ENCODE results near the gene TAF1C.

The TAF1C gene

DNA sequence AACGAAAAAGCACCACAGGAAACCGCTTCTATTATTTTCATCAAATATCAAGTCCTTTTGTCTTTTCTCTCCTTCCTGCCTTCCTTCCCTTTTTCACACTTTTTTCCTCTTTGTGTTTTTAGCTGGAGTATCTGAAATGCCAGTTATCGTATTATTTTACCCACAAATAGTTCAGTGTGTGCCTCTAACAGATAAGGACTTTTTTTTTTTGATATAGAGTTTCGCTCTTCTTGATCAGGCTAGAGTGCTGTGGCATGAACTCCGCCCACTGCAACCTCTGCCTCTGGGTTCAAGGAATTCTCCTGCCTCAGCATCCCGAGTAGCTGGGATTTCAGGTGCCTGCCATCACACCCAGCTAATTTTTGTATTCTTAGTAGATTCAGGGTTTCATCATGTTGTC lies 31.1 kb downstream of the TAF1C start:
- FAIRE-seq: no peak

DNA sequence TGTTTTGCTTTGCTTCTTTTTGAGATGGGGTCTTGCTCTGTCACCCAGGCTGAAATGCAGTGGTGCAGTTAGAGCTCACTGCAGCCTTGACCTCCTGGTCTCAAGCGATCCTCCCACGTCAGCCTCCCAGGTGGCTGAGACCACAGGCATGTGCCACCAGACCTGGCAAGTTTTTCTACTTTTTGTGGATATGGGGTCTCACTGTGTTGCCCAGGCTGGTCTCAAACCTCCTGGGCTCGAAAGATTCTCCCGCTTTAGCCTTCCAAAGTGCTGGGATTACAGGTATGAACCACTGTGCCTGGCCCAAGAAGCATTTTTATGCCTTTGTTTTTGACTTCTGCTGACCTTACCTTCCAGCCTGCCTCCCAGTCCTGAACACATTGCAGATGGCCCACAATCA lies 31.6 kb downstream of the TAF1C start:
- FAIRE-seq: no peak

DNA sequence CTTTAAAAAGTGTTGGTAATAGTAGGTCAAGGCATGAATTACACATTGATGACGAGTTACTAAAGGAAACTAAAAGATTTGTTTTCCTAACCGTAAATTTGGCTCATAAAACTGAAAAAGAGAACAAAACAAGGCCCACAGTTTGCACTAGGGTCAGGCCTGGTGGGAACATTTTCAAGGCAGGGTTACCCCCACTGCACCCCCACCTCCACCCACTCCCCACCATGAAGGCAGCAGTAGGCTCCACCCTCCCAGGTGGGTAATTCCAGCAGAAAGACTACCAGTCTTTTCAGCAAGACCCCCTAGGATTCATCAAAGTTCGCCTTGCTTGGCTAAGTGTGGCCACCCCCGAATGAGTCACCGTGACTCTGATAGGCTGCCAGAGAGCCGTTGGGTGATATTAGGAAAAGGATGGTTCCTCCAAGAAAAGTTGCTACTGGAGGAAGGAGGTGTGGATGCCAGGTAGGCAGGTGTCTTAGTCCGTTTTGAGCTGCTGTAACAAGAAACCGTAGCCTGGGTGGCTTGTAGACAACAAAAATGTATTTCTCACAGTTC lies 33.1 kb downstream of the TAF1C start:
- FAIRE-seq: no peak

DNA sequence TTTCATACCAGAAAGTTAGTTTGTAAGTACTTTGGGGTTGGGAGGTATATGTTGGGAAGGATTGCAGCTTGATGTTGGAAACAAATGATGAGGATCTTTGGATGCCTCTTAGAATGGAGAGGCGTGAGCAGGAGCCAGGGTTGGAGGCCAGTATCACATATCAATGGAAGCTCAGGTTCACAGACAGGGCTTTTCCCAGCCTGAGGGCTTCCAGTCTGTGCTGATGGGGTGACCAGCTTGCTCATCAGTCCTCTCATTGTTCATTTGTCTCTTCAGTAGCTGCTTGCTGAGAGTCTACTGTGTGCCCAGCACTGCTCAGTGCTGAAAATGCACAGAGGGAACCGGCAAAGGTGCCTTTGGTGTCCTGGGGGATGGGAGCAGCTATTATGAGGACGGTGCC lies 35.9 kb downstream of the TAF1C start:
- no peak for FAIRE-seq

DNA sequence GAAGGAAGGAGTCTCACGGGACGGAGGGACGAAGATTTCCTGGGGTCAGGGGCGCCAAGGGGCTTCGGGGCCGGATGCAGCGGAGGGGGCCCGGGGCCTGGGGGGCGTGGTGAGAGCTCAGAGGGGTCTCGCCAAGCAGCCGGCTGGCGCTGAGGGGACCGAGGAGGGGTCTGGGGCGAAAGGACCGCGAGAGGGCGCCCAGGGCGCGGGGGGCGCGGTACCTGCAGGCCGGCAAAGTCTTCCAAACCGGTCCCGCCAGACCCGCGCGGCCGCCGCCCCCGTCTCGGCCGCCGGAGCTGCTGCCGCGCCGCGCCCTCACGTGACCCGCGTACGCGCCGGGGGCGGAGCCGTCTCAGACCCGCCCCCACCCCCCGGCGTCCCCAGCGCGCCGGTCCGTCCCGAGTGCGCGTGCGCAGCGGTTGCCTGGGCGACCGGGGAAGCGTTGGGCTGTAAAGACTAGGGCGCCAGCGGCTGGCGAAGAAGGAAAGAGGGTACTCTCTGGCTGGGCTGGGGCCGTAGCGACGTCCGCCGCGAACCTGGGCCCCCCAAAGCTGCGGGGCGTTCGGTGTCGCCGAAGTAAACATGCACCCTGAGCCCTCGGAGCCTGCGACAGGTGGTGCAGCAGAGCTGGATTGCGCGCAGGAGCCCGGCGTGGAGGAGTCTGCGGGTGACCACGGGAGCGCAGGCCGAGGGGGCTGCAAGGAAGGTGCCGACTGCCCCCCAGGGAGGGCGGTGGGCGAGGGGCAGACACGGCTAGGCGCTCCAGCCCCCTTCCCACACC lies 41.8 kb downstream of the TAF1C start, which contains the start of the genes DNAAF1 and HSDL1:
Gene DNAAF1 (plus strand): TSS at position 450 of the 781 bp plus-strand sequence. CDS start 133 bp downstream, at position 583.
Gene HSDL1 (minus strand): TSS at position 319 of the 781 bp plus-strand sequence. CDS start 13,856 bp downstream, outside the sequence.
- FAIRE-seq: no peak

DNA sequence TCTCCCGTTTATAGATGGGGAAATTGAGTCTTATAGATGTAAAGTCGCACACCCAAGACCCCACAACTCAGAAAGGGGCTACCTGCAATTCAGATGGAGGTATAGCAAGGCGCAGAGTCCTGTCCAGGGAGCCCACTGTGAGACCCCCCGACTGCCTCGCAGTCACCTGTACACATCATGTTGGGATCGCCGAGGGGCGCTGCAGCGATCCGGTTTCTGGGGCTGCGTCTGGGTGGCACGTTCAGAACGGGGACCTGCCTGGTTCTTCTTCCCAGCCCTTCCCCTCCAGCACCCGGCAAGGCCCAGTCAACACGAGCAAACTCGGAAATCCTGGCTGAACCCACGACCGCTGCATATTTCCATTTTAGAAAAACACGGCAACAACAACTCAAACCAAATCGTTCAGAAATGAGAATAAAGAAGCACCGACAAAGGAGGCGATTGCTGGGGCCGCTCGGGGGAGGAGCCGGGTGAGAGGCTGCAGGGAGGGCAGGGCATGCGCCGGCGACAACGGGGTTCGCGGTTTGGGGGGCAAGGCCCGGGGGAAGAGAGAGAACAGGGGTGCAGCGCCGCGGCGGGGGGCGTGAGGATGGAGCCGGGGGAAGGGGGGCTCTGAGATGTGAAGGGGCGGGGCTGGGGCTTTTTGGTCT lies 42.5 kb downstream of the TAF1C start:
- FAIRE-seq: no peak

DNA sequence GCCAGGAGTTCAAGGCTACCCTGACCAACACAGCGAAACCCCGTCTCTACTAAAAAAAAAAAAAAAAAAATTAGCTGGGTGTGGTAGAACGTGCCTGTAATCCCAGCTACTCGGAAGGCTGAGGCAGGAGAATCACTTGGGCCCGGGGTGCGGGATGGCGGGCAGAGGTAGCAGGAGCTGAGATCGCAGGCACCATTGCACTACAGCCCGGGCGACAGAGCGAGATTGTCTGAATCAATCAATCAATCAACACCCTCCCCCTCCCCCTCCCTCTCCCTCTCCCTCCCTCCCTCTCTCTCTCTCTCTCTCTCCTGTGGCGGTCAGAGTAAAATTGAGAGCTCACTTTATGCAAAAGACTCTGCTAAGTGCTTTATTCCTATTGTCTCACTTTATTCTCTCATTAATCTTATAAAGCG lies 43.1 kb downstream of the TAF1C start:
- no peak for FAIRE-seq

DNA sequence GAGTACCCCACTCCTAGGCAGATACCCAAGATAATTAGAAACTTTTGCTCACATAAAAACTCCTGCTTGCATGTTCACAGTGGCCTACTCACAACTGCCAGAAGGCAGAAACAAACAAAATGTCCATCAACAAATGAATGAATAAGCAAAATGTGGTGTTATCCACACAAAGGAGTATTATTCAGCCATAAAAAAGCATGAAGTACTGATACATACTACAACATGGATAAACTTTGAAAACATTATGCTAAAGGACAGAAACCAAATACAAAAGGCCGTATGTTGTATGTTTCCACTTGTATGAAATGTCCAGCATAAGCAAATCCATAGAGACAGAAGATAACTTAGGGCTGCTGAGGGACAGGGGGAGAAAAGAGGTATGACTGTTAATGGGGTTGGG lies 43.8 kb downstream of the TAF1C start:
- FAIRE-seq: no peak

DNA sequence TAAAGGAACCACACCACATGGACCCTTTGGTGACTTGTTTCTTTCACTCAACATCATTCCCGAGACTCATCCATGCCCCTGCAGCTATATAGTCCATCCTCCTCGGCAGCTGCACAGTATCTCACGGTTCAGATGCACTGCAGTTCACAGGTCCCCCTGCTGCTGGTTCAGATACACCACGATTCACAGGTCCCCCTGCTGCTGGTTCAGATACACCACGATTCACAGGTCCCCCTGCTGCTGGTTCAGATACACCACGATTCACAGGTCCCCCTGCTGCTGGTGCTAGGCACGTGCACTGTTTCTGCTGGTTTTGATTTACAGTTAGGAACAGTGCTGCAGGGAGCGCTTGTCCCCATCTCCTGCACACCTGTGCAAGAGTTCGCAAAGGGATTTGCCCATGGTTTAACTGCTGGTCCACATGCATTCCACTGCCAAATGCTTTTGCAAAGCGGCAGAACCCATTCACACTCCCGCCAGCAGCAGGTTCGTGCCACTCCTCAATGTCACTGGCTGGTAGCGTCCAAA lies 45.6 kb downstream of the TAF1C start:
- FAIRE-seq: no peak

DNA sequence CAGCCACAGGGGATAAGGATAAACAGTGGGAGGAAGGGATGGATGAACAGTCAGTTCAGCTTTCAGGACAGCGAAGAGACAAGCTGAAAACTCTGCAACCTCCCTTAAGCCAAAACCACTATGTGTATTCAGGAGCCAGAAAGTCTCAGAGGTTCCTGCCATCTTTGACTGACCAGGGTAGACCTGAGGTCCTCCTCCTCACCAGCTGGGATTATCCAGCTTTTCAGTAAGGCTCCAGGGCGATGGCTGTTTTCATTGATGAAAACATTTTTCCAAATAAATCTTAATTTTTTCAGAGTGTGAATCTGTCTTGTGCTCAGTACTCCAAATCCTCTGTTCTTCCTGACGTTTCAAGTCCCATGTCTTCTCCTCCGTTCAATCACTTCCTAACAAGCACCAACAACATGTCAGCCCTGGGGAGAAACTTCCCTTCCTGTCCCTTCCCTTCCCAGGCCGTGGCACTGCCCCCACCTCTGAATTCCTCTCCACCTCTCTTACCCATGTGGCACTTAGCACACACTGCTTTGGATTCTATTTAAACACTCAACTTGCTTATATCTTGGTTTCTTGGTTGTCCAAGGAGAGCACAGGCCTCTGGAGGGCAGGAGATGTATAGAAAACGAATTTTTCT lies 47.1 kb downstream of the TAF1C start:
- no peak for FAIRE-seq

DNA sequence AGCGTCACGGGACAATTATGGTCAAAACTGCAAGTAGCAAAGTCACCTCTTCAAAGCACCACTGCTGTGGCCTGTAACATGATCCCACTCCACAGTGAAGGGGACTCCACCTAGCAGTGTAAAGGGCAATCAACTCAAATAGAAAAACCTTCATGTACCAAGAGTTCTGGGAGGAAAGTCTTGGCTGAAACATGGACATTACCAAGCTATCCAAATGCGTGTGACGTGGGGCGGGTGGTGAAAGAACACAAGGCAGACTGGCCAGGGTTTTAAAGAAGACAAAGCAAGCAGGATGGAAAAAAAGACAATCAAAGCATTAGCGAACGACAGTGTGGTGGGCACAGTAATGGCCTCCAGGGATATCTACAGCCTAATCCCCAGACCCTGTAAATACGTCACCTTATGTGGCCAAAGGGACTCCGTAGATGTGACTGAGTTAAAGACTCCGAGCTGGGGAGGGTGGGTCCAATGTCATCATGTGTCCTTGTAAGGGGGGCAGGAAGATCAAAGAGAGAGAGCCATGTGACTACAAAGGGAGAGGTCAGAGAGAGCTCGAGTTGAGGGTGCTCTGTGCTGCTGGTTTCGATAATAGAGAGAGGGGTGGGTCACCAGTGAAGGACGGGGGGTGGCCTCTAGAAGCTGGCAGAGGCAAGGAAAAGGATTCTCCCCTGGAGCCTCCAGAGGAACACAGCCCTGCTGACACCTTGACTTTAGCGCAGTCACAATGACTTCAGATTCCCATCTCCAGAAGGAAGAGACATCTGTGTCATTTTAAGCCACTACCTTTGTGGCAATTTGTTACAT lies 47.8 kb downstream of the TAF1C start:
- no peak for FAIRE-seq

DNA sequence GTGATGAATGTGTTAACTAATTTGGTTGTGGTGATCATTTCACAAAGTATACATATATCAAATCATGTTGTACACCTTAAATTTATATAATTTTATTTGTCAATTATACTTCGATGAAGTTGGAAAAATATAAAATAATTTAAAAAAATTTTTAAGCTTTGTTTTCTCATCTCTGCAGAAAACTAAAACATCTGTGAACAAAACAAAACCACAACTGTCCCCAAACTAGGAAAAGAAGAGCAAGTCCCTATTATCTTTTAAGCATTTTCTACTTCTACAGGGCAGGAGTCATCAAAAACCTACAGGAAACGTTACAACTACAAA lies 48.4 kb downstream of the TAF1C start:
- FAIRE-seq: no peak

DNA sequence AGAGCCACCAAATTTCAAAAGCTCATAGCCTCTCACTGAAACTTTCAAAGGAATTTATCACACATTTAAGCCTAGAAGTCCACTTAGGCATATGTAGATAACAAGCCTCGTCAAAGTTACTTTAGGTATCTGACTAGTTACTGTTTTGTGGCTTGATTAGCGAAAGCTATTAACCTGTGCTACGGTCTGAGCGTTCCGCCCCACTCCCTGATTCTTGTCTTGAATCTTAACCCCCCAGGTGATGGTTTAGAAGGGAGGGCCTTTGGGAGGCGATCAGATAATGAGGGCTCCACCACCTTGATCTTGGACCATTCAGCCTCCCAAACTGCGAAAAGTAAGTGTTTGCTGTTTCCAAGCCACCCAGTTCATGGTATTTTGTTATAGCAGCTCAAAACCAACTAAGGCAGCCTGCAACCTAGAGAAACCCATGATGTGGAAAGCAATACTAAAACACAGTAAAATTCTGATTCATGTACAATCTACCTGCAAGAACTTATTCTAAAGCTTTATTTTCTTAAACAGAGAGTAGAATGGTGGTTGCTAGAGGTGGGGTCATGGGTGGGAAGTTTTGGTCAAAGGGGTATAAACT lies 49.0 kb downstream of the TAF1C start:
- no peak for FAIRE-seq

DNA sequence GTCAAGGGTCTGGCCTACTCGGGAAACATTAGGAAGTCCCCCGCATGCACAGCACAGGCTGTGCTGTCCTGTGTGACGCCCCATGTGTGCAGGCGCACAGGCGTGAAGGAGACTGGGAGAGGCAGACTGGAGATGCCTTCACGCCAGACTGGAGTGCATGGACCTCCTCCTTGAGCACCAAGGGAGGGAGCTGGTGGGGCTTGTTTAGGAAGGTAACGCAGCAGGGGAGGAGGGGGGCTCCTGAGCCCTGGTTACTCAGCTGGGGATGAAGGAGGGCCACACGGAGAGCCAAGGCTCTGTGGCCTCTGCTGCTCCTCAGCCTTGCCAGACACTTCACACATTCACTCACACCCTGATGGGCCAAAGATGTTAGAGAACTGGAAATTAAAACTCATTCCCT lies 49.6 kb downstream of the TAF1C start:
- FAIRE-seq: no peak

DNA sequence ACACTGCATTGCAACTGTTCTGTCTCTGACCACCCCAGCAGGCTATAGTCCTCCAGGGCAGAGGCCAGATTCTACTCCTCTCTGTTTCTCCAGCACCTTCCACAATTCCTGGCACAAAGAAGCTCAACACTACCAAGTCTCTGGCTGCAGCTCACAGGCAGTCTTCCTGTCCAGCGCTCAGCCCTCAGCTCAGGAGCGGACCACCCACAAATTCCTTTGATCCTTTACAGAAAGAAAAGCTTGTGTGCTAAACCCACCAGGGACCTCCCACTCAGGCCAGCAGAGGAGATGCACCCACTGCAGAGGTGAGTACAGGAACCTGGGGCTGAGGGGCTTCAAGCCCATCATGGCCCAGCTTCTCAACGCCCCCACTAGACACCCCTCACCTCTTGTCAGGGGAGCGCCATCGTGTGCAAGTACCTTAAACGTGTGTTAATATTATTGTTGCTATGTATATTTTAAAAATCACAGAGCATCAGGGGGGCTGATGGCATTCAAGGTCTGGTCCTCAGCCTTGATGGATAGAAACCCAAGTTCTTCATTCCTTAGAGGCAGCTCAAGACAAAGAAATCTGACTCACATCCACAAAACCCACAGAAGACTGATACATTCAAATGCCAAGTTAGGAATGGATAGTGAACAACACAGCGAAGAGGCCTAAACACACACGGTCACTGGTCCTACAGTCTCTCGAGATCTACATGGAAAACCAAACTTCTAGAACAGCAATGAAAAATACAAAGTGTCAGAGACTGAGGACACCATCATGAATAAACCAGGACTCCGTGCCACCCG lies 50.3 kb downstream of the TAF1C start:
- no peak for FAIRE-seq

DNA sequence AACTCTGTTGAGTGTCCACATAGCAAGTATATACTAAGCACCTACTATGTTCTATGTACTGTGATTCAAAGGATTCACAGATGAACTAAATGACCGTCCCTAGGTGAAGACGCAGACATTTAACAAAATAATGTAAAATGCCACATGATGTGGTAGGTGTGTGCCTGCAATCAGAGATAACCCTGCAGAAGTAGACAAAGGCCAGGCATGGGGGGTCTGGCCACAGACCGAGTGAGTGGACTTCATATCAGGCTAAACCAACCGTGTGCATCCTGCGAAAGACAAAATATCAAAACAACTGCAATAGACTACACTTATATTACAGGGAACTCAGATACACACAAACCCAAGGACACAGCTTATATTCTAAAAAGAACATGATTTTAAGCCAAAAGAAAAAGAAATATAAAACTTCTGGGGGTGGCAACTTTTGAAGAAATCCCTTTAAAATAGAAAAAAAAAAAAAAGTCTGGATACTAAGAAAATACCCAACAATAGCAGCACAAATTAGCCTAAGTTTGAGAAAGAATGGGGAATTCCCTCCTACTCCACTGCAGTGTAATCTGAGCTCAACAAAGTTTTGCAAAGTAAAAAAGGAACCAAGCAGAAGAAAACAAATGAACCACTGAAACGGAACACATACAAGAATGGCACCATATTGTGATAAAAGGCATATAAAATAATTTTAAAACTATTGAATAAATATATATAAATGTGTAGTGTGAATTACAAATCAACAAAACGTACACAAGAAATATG lies 54.2 kb downstream of the TAF1C start:
- FAIRE-seq: no peak

DNA sequence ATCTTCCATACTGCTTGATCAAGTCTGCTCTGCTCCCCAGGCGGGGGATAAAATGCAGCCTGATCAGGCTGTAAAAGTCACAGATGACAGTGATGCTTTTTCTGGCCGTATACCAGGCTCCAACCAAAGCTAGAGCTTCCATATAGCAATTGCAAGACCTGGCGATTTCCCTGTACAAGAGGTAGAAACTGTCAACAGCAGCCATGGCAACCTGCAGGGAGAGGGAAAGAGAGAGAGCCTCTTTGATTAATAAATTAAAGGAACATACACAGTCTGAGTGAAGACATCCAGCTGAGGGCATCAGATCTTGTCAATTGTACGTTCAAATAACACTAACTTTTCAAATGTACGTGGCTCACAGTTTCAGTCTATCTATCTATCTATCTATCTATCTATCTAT lies 55.7 kb downstream of the TAF1C start:
- no peak for FAIRE-seq
